Measurements from ENCODE around the gene PRKCD. TPM values are rescaled to one million over a fixed set of nuclear protein-coding genes. Genes with fewer than 3 reads are reported as not detected.

Gene PRKCD
- total and polyA plus RNA-seq, 2 donors (not counting 1 experiment from before 2014, with no cell fraction given): 46.7 to 68.8 TPM

GRCh38 chr3:53211706-53212702 lies 51.0 kb downstream of the PRKCD start:
- Histone ChIP-seq H3K27me3 (replicated peaks in 1 of 4; ENCODE audit: control extremely low read depth in 1 of 4, control insufficient read depth in 3 of 4, insufficient read depth in 4 of 4, low read length in 3 of 4) (no peaks in the 10 kb centered on the region), H3K4me3 (ENCODE audit: control extremely low read depth in 1 of 5, extremely low read depth in 1 of 5, insufficient read depth in 1 of 5, low read depth in 2 of 5, low read length in 4 of 5) (no peak overlapping the region), H3K9ac (ENCODE audit: low read length) (no peak overlapping the region), H4K20me1 (ENCODE audit: control insufficient read depth, insufficient read depth, low read length, poor library complexity, severe bottlenecking) (no peaks in the 10 kb centered on the region), H3K27ac (ENCODE audit: low read length in 2 of 2) (no peak overlapping the region), H3K36me3 (replicated peaks in 1 of 2; ENCODE audit: control extremely low read depth in 1 of 2, control insufficient read depth in 1 of 2, extremely low read depth in 1 of 2, insufficient read depth in 2 of 2, low read length in 1 of 2) (no peaks in the 10 kb centered on the region), H3K9me3 (ENCODE audit: control extremely low read depth in 1 of 3, control insufficient read depth in 2 of 3, insufficient read depth in 1 of 3, low read length in 2 of 3) (peaks cover 0 to 19% (median 11%) of the 10 kb centered on the region in 3 donors), H3K79me2 (ENCODE audit: control insufficient read depth, insufficient read depth, low read length) (no peaks in the 10 kb centered on the region), H2AFZ (ENCODE audit: insufficient read depth, low read depth, low read length, poor library complexity, severe bottlenecking) (no peak overlapping the region), H3K4me2 (replicated peaks; ENCODE audit: low read depth, low read length, poor library complexity, severe bottlenecking) (no peak overlapping the region), H3K4me1 (ENCODE audit: control insufficient read depth in 2 of 2, insufficient read depth in 2 of 2, low read length in 2 of 2) (no peaks in the 10 kb centered on the region)
- no peak overlapping the region for H3K27ac Mint-ChIP-seq
- intact Hi-C loops (cut with micrococcal nuclease): no loop called here
- no peaks in the 10 kb centered on the region for H3K27me3 Mint-ChIP-seq
- ATAC-seq (ENCODE audit: low read depth) (no peak), DNase-seq (no peak)
- WGBS (ENCODE audit: insufficient coverage): 0% methylated on average over 1 of the region's 9 CpGs
- H3K4me3 Mint-ChIP-seq: no peak overlapping the region
- POLR2A ChIA-PET: no interaction called here
- H3K9me3 Mint-ChIP-seq (ENCODE audit: insufficient read depth): peaks cover 2% of the 10 kb centered on the region
- TF ChIP-seq EZH2 (IDR thresholded peaks at IDR 0.05; ENCODE audit: borderline replicate concordance, insufficient read depth, low read depth, low read length, poor library complexity, severe bottlenecking): no peak
- no peak for TF ChIP-seq CTCF (IDR thresholded peaks at IDR 0.05)
- CTCF ChIA-PET: interaction anchor here (1.9 kb wide), 1 partner anchor 16 kb away, joined by 5 read pairs; no protein-coding TSS in a partner anchor
- H3K4me1 Mint-ChIP-seq: no peaks in the 10 kb centered on the region

- H3K9ac ChIP-seq (ENCODE audit: low read length): no peak overlapping the region
- H3K9me3 Mint-ChIP-seq (ENCODE audit: insufficient read depth): no peaks in the 10 kb centered on the region
- POLR2A ChIA-PET: no interaction called here
- WGBS (ENCODE audit: insufficient coverage): 100% methylated on average over 7 of the region's 7 CpGs
- no peaks in the 10 kb centered on the region for H4K20me1 ChIP-seq (ENCODE audit: control insufficient read depth, insufficient read depth, low read length, poor library complexity, severe bottlenecking)
- TF ChIP-seq CTCF (IDR thresholded peaks at IDR 0.05): no peak
- no peaks in the 10 kb centered on the region for H3K36me3 ChIP-seq (replicated peaks in 1 of 2; ENCODE audit: control extremely low read depth in 1 of 2, control insufficient read depth in 1 of 2, extremely low read depth in 1 of 2, insufficient read depth in 2 of 2, low read length in 1 of 2)
- ATAC-seq (ENCODE audit: low read depth): no peak
- H3K4me1 Mint-ChIP-seq: peaks cover 5% of the 10 kb centered on the region
- no peak overlapping the region for H2AFZ ChIP-seq (ENCODE audit: insufficient read depth, low read depth, low read length, poor library complexity, severe bottlenecking)
- no peak overlapping the region for H3K27ac Mint-ChIP-seq
- H3K27ac ChIP-seq (ENCODE audit: low read length in 2 of 2): no peak overlapping the region
- no peak overlapping the region for H3K4me2 ChIP-seq (replicated peaks; ENCODE audit: low read depth, low read length, poor library complexity, severe bottlenecking)
- H3K4me1 ChIP-seq (ENCODE audit: control insufficient read depth in 2 of 2, insufficient read depth in 2 of 2, low read length in 2 of 2): peaks cover 0 to 5% of the 10 kb centered on the region in 2 donors
- H3K27me3 Mint-ChIP-seq: no peaks in the 10 kb centered on the region
- no peak overlapping the region for H3K4me3 ChIP-seq (ENCODE audit: control extremely low read depth in 1 of 5, extremely low read depth in 1 of 5, insufficient read depth in 1 of 5, low read depth in 2 of 5, low read length in 4 of 5)
- intact Hi-C loops (cut with micrococcal nuclease): no loop called here
- no peak overlapping the region for H3K4me3 Mint-ChIP-seq
- no peaks in the 10 kb centered on the region for H3K79me2 ChIP-seq (ENCODE audit: control insufficient read depth, insufficient read depth, low read length)
- no peak for DNase-seq
- H3K9me3 ChIP-seq (ENCODE audit: control extremely low read depth in 1 of 3, control insufficient read depth in 2 of 3, insufficient read depth in 1 of 3, low read length in 2 of 3): peaks cover 0 to 15% (median 9%) of the 10 kb centered on the region in 3 donors
- CTCF ChIA-PET: no interaction called here
- H3K27me3 ChIP-seq (replicated peaks in 1 of 4; ENCODE audit: control extremely low read depth in 1 of 4, control insufficient read depth in 3 of 4, insufficient read depth in 4 of 4, low read length in 3 of 4): no peaks in the 10 kb centered on the region
Measured at GRCh38 chr3:53213276-53213675, 52.3 kb downstream of the PRKCD start.
